ENCODE results near the gene AACS. TPM values are rescaled to one million over a fixed set of nuclear protein-coding genes. Genes with fewer than 3 reads are reported as not detected.

AACS gene
- total and polyA plus RNA-seq, 2 of the 13 experiments (the other 11 are each of a cell fraction or from before 2014, with no cell fraction given): 23.3 to 28.8 TPM

GRCh38 chr12:125159702-125160101, 94.5 kb downstream of the AACS start:
- ATAC-seq: no peak
- Histone ChIP-seq H3K4me1 (ENCODE audit: insufficient read depth, low read length) (no peaks in the 10 kb centered on the region), H3K79me2 (ENCODE audit: insufficient read depth, low read length) (no peaks in the 10 kb centered on the region), H3K27me3 (ENCODE audit: control insufficient read depth in 1 of 2, insufficient read depth in 2 of 2, low read length in 2 of 2) (peaks cover 0 to 13% of the 10 kb centered on the region in 2 experiments; a peak in 2 of 5 replicates), H3K27ac (ENCODE audit: extremely low read length, insufficient read depth, low read length) (no peak overlapping the region), H3K9me3 (ENCODE audit: low read length) (no peaks in the 10 kb centered on the region), H2AFZ (ENCODE audit: low read length) (no peak overlapping the region), H3K4me2 (ENCODE audit: low read depth, low read length) (no peak overlapping the region), H3K4me3 (replicated peaks in 1 of 3; ENCODE audit: insufficient read depth in 1 of 3, low read depth in 2 of 3, low read length in 3 of 3) (no peak overlapping the region), H3K36me3 (replicated peaks in 1 of 2; ENCODE audit: control insufficient read depth in 1 of 2, insufficient read depth in 2 of 2, low read length in 2 of 2) (no peaks in the 10 kb centered on the region), H3K9ac (ENCODE audit: insufficient read depth, low read depth, low read length) (no peak overlapping the region), H4K20me1 (ENCODE audit: insufficient read depth, low read length) (no peaks in the 10 kb centered on the region)
- WGBS (ENCODE audit: low lambda C conversion rate): no CpG with 5 or more reads among the region's 3 CpGs
- in situ Hi-C loops (cut with HindIII; ENCODE audit: extremely low pct_ligation_motif_present, low pct_unique_long_range_greater_than_20kb): no loop called here
- BruUV-seq (replicated peaks): no TSS peak
- intact Hi-C loops (cut with micrococcal nuclease; ENCODE audit: unreplicated experiment): no loop called here
- ChIA-PET POLR2A (no interaction called here), CTCF (ENCODE audit: low intra/inter-chr PET ratio, low total read pairs) (no interaction called here)
- peak; percentile 46 for TF ChIP-seq NFYB (CRISPR knock-in tag; IDR thresholded peaks at IDR 0.05)
- no peak for TF ChIP-seq FOXP1 (IDR thresholded peaks at IDR 0.05)
- TF ChIP-seq FOXP1 (CRISPR knock-in tag; IDR thresholded peaks at IDR 0.05): no peak
- no peak for DNase-seq (ENCODE audit: low spot score)
- FAIRE-seq: no peak

DNA sequence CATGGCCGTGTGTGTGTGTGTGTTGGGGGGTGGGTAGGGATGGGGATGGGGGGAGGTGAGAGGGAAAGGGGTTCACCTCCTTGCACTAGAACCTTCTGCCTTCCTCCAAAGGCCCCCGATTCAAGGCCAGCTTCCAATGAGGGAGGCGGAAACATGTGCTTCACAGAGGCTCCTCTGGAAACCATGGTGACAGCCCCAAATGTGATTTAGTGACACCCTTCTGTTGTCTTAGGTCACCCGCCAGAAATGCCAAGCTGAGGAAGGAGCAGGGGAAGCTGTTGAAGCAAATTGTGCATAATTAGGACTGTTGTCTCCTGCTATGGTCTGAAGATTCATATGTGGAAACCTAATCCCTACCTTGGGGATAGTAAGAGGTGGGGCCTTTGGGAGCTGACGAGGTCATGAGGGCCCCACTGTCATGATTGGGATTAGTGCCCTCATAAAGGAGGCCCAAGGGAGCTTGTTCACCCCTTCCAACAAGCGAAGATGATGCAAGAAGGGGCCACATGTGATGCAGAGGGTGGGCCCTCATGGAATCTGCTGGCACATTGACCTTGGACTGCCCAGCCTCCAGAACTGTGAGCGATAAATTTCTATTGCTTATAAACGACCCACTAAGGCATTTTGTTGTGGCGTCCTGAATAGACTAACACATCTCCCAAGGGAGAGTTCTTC, 95.2 kb downstream of the AACS start:
- WGBS (ENCODE audit: low lambda C conversion rate): 36% methylated on average over 8 of the region's 9 CpGs
- DNase-seq (ENCODE audit: low spot score) (no peak), ATAC-seq (no peak), FAIRE-seq (no peak)
- Histone ChIP-seq H3K4me1 (ENCODE audit: insufficient read depth, low read length) (no peaks in the 10 kb centered on the region), H3K4me2 (ENCODE audit: low read depth, low read length) (no peak overlapping the region), H3K9me3 (ENCODE audit: low read length) (no peaks in the 10 kb centered on the region), H3K27ac (ENCODE audit: extremely low read length, insufficient read depth, low read length) (no peak overlapping the region), H3K9ac (ENCODE audit: insufficient read depth, low read depth, low read length) (no peak overlapping the region), H3K27me3 (ENCODE audit: control insufficient read depth in 1 of 2, insufficient read depth in 2 of 2, low read length in 2 of 2) (peaks cover 0 to 12% of the 10 kb centered on the region in 2 experiments; a peak in 2 of 5 replicates), H4K20me1 (ENCODE audit: insufficient read depth, low read length) (no peaks in the 10 kb centered on the region), H3K79me2 (ENCODE audit: insufficient read depth, low read length) (no peaks in the 10 kb centered on the region), H2AFZ (ENCODE audit: low read length) (no peak overlapping the region), H3K36me3 (replicated peaks in 1 of 2; ENCODE audit: control insufficient read depth in 1 of 2, insufficient read depth in 2 of 2, low read length in 2 of 2) (no peaks in the 10 kb centered on the region), H3K4me3 (replicated peaks in 1 of 3; ENCODE audit: insufficient read depth in 1 of 3, low read depth in 2 of 3, low read length in 3 of 3) (no peak overlapping the region)
- intact Hi-C loops (cut with micrococcal nuclease; ENCODE audit: unreplicated experiment) (no loop called here), in situ Hi-C loops (cut with HindIII; ENCODE audit: extremely low pct_ligation_motif_present, low pct_unique_long_range_greater_than_20kb) (no loop called here)
- no TSS peak for BruUV-seq (replicated peaks)
- ChIA-PET POLR2A (no interaction called here), CTCF (ENCODE audit: low intra/inter-chr PET ratio, low total read pairs) (no interaction called here)
- no peak for TF ChIP-seq DR1 (CRISPR knock-in tag; IDR thresholded peaks at IDR 0.05)
- no peak for TF ChIP-seq ZNF331 (CRISPR knock-in tag; IDR thresholded peaks at IDR 0.05)
- TF ChIP-seq ZNF747 (CRISPR knock-in tag; IDR thresholded peaks at IDR 0.05; ENCODE audit: borderline replicate concordance): no peak
- no peak for TF ChIP-seq ZNF652 (CRISPR knock-in tag; IDR thresholded peaks at IDR 0.05; ENCODE audit: borderline replicate concordance, low read depth)
- no peak for TF ChIP-seq ZFYVE20 (CRISPR knock-in tag; IDR thresholded peaks at IDR 0.05; ENCODE audit: borderline replicate concordance, low read depth)
- TF ChIP-seq ZNF629 (CRISPR knock-in tag; conservative IDR thresholded peaks at IDR 0.05): no peak
- TF ChIP-seq YY1 (IDR thresholded peaks at IDR 0.05; ENCODE audit: insufficient read depth, insufficient replicate concordance, low read depth, low read length): no peak
- TF ChIP-seq ZBTB39 (CRISPR knock-in tag; IDR thresholded peaks at IDR 0.05): no peak
- no peak for TF ChIP-seq ZNF572 (CRISPR knock-in tag; IDR thresholded peaks at IDR 0.05)
- TF ChIP-seq ZNF33A (CRISPR knock-in tag; IDR thresholded peaks at IDR 0.05; ENCODE audit: borderline replicate concordance): no peak
- no peak for TF ChIP-seq ZFP82 (CRISPR knock-in tag; IDR thresholded peaks at IDR 0.05; ENCODE audit: borderline replicate concordance)
- TF ChIP-seq SMAD9 (CRISPR knock-in tag; IDR thresholded peaks at IDR 0.05): no peak
- TF ChIP-seq, protein P1, sequence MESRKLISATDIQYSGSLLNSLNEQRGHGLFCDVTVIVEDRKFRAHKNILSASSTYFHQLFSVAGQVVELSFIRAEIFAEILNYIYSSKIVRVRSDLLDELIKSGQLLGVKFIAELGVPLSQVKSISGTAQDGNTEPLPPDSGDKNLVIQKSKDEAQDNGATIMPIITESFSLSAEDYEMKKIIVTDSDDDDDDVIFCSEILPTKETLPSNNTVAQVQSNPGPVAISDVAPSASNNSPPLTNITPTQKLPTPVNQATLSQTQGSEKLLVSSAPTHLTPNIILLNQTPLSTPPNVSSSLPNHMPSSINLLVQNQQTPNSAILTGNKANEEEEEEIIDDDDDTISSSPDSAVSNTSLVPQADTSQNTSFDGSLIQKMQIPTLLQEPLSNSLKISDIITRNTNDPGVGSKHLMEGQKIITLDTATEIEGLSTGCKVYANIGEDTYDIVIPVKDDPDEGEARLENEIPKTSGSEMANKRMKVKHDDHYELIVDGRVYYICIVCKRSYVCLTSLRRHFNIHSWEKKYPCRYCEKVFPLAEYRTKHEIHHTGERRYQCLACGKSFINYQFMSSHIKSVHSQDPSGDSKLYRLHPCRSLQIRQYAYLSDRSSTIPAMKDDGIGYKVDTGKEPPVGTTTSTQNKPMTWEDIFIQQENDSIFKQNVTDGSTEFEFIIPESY (CRISPR knock-in tag; IDR thresholded peaks at IDR 0.05): no peak
